Stimulated activated CD8-positive, alpha-beta memory T cell treated with anti-CD3 and anti-CD28 coated beads, Interleukin-15, amount 100 ng/mL, for 4 hours (primary cell): Measurements from ENCODE around the gene CXorf58.

Experiments
- DNase-seq, 2 donors: peaks; one replicate each; pipeline ENCODE4 v3.0.0-alpha.2; 2020; ENCODE audit warnings: low read depth in 2 of 2

Gene CXorf58

GRCh38 chrX:23901060-23901459 lies 6.7 kb upstream of the CXorf58 start:
- no peak for DNase-seq

DNA sequence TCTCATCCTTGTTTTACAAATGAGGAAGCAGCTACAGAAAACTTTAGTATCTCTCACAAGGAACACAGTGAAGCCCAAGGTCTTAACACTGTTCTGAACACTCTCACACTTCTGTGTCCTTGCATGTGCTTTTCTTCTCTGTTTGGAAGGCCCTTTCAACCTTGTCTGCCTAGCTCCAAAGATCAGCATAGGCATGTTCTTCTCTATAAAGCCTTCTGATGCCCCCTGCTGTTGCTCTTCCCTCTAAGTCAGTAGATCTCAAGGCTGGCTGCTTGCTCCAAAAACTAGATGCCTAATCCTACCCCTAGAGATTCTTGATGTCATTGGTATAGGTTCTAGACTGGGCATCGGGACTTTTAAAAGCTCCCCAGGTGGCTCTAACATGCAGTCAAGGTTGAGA lies 6.0 kb upstream of the CXorf58 start:
- no peak for DNase-seq

DNA sequence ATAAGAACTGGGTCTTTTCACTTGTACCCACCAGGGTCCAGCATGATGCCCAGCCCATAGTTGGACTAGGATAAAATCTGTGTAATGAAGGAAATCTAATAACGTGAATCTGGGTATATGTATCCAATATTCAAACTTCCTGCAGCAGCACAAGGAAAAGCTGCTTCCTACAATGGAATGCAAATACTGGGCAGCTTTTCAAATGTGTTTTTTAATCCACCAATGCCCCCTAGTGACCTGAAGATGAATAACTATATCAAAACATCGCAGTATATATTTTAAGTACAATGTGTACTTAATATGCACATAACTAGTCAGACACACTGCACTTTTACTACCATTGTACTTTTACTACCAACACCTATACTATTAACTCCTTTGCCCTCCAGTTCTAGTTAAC lies 5.4 kb upstream of the CXorf58 start:
- DNase-seq: no peak

DNA sequence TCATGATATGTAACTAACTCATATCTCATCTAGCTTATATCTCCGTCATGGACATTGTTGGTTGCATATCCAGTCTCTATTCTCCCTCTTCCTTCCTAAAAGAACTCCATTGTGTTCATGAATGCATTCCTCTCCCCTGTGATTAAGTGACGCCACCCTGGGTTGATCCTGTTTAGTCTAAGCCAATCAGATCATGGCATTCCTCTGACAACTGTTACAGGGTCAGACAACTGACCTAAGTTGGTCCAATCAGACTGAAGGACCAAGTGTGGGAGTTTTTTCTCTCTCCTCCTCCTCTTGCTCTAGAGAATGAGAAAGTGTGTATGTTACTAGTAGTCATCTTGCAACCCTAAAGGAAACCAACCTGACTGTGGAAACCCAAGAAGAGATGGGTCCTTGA lies 3.7 kb upstream of the CXorf58 start:
- DNase-seq: no peak

DNA sequence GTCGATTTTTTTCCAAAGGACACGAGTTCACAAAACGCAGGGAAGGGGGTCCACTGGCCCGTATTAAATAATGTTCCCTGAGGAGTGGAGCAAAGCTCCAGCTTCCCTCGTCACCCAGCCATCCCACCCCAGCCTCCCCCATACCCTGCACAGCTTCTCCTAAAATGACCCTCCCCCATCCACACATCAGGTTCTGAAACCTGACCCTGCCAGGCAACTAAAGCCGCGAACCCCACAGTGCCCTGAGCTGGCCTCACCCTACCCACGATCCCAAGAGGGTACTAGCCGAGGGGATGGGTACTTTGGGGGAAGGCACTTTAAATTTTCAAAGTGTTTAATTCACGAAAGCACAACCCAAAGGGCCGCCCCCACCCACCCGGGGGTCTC lies 702 bp upstream of the CXorf58 start:
- DNase-seq: no peak

- DNase-seq: no peak
Measured at GRCh38 chrX:23908219-23909004, 606 bp downstream of the CXorf58 start.

DNA sequence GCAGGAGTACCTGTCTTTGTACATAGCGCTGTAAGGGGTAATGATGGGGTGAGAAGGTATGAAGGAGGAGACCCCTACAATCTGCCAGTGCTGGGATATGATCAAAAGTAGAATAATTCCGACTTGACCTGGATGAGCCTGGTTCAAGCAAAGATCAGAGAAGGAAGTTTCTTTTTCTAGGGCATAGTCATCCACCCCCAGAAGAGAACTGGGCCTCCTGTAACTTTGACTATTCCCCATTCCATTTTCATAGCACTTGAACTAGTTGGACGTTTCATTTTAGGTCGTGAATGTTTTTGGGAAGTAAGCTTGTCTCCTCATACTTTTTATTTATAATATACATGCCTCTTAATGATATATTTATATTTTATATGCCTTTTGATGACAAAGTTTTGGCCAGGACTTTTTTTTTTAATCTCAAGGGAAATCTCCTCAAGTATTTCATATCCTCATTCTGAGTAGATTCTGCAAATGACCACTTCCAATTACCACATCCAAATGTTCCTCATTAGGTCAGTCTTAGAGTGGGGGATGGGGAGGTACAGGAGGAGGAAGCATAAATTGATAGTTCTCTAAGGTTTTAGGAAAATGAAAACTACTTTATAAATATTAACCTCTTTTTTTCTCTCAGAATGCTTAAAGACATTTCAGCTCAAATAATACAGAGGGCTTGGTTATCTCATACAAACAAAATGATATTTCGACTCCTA lies 3.5 kb downstream of the CXorf58 start:
- DNase-seq: no peak

- DNase-seq: no peak
Measured at GRCh38 chrX:23919148-23919547, 11.3 kb downstream of the CXorf58 start.

GRCh38 chrX:23919706-23920320 lies 12.0 kb downstream of the CXorf58 start:
- no peak for DNase-seq

DNA sequence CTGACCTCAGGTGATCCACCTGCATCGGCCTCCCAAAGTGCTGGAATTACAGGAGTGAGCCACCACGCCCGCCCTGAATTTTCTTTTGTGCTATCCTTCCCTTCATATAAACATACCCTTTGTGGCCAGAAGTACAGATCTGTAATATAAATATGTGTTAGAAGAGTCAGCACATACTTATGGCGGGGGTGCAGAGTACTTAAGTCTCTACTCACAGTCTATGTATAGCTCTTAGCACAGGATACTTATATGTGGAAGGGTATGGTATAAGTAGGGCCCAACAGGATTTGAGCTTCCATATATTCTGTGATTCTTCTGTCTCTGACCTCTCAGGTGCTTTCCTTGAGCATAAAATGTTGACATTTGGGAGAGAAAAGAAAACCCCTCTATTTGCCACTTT lies 18.2 kb downstream of the CXorf58 start:
- no peak for DNase-seq

GRCh38 chrX:23930894-23931604 lies 23.2 kb downstream of the CXorf58 start:
- DNase-seq: no peak

- DNase-seq: no peak
Measured at GRCh38 chrX:23932046-23932445, 24.2 kb downstream of the CXorf58 start.

DNA sequence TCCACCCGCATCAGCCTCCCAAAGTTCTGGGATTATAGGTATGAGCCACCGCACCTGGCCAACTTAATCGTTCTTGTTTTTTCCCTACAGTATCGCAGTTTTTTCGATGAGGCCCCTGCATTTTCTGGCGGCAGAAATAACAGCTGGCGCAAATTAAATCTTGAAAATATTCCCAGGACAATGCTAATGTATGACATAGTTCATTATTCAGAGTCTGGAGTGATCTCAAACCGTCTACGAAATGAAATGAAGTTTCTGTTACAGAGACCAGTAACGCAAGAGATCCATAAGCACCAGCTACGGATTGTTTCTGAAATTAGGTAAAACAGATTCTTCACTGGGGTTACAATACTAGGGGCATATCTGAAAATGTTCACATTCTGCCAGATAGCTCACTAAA lies 27.3 kb downstream of the CXorf58 start:
- no peak for DNase-seq

DNA sequence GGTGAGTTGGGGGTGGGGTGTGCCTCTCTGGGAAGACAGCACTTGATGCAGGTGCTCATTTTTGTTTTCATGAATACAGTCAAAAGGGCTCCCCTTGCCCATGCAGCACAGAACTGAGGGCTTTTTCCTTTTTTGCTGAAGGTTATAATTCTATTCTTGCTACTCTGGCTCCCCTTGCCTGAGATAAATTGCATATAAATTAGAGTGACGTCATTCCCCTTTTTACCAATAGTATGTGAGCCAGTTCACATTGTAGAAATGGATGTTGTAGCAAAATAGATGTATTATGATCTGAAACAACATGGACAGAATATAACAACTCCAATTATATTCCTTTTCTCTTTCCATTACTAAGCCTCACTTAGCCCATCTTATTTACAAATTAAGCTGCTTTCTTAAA lies 28.4 kb downstream of the CXorf58 start:
- DNase-seq: no peak

GRCh38 chrX:23937100-23937499 lies 29.3 kb downstream of the CXorf58 start:
- DNase-seq: no peak

- no peak for DNase-seq
Measured at GRCh38 chrX:23938690-23939089, 30.9 kb downstream of the CXorf58 start.

DNA sequence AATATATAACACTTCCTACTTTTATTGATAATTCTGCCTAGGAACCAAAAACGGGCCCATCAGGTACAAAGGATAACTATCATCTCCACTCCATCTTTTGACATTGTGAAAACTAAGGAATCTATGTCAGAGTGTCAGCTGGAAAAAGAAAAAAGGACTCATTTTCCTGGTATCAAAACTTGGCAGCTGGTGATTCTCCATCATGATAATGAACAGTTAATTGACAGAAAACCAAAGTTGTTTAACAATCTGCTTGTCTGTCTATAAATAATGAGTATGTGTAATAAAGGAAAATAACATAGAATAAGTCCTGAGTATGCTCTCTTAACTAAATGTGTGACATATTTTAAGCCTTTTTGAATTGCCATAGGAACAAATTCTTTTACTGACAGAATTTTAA lies 31.4 kb downstream of the CXorf58 start:
- DNase-seq: no peak

- no peak for DNase-seq
Measured at GRCh38 chrX:23944234-23944633, 36.4 kb downstream of the CXorf58 start.

DNA sequence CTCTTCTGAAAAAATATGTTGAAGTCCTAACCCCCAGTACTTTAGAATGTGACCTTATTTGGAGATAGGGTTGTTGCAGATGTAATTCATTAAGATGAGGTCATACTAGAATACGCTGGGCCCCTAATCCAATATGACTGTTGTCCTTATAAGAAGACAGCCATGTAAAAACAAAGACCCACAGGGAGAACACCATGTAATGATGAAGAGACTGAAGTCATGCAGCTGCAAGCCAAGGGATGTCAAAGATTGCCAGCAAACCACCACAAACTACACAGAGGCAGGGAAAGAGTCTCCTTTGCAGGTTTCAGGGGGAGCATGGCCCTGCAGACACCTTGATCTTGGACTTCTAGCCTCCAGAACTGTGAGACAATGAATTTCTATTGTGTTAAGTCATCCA lies 37.4 kb downstream of the CXorf58 start:
- no peak for DNase-seq

DNA sequence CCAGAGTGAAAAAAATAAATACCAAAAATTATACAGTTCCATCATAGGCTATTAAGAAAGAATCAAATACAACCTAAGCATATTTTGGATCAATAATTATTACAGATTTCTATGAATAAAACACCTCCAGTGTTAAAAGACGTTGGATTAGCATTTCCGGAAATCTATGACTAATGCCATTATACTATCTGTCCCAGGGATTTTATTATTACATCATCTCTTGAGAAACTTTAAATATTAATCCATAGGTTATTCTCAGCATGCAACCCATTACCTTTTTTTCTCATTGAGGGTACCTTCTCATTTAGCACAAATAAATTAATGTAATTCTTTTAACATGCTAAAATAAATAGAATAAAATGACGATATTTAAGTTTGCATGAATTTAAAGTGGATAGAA lies 44.6 kb downstream of the CXorf58 start:
- DNase-seq: no peak

GRCh38 chrX:23952984-23953907 lies 45.4 kb downstream of the CXorf58 start:
- DNase-seq: peak in 1 of 2 donors; percentile 1
